Measurements from ENCODE around the gene TUT7.

The TUT7 gene

GRCh38 chr9:86322973-86323644 is 31.1 kb downstream of the TUT7 start:
- Histone ChIP-seq H3K4me2 (ENCODE audit: insufficient read depth, low read length) (no peak overlapping the region), H3K36me3 (ENCODE audit: insufficient read depth, low read length) (peaks cover 71% of the 10 kb centered on the region)
- no peak for DNase-seq

GRCh38 chr9:86321373-86321772 is 32.8 kb downstream of the TUT7 start:
- no peak overlapping the region for H3K4me2 ChIP-seq (ENCODE audit: insufficient read depth, low read length)
- TF ChIP-seq EZH2 (IDR thresholded peaks at IDR 0.05; ENCODE audit: borderline replicate concordance, low read depth, low read length, severe bottlenecking) (no peak), CTCF (IDR thresholded peaks at IDR 0.05; ENCODE audit: borderline replicate concordance, extremely low read depth, low read length, poor library complexity, severe bottlenecking) (no peak)
- DNase-seq: no peak

More at GRCh38 chr9:86322973-86323644, 31.1 kb downstream of the TUT7 start:
- no peak for ATAC-seq (ENCODE audit: insufficient read depth, low read depth)
- Histone ChIP-seq H3K4me1 (ENCODE audit: insufficient read depth, low read length) (no peaks in the 10 kb centered on the region), H3K9ac (ENCODE audit: low read depth, low read length) (no peak overlapping the region), H3K27me3 (ENCODE audit: insufficient read depth, low read length, poor library complexity) (no peaks in the 10 kb centered on the region), H4K20me1 (ENCODE audit: insufficient read depth, low read length) (no peaks in the 10 kb centered on the region), H2AFZ (ENCODE audit: low read depth, low read length) (no peak overlapping the region), H3K9me3 (ENCODE audit: insufficient read depth, low read length, severe bottlenecking) (no peaks in the 10 kb centered on the region), H3K4me3 (ENCODE audit: low read depth in 1 of 2, low read length in 2 of 2) (no peak overlapping the region), H3K79me2 (ENCODE audit: insufficient read depth, low read length) (no peaks in the 10 kb centered on the region), H3K27ac (ENCODE audit: low read length) (no peak overlapping the region)
- TF ChIP-seq CTCF (IDR thresholded peaks at IDR 0.05; ENCODE audit: borderline replicate concordance, extremely low read depth, low read length, poor library complexity, severe bottlenecking): no peak
- TF ChIP-seq EZH2 (IDR thresholded peaks at IDR 0.05; ENCODE audit: borderline replicate concordance, low read depth, low read length, severe bottlenecking): no peak

GRCh38 chr9:86318187-86318586 is 36.0 kb downstream of the TUT7 start:
- DNase-seq: no peak
- Histone ChIP-seq H3K36me3 (ENCODE audit: insufficient read depth, low read length) (peaks cover 80% of the 10 kb centered on the region), H3K27ac (ENCODE audit: low read length) (no peak overlapping the region), H3K79me2 (ENCODE audit: insufficient read depth, low read length) (no peaks in the 10 kb centered on the region), H3K9me3 (ENCODE audit: insufficient read depth, low read length, severe bottlenecking) (no peaks in the 10 kb centered on the region), H3K27me3 (ENCODE audit: insufficient read depth, low read length, poor library complexity) (no peaks in the 10 kb centered on the region), H4K20me1 (ENCODE audit: insufficient read depth, low read length) (no peaks in the 10 kb centered on the region), H3K4me3 (ENCODE audit: low read depth in 1 of 2, low read length in 2 of 2) (no peak overlapping the region), H3K4me1 (ENCODE audit: insufficient read depth, low read length) (no peaks in the 10 kb centered on the region), H3K4me2 (ENCODE audit: insufficient read depth, low read length) (no peak overlapping the region), H3K9ac (ENCODE audit: low read depth, low read length) (no peak overlapping the region), H2AFZ (ENCODE audit: low read depth, low read length) (no peak overlapping the region)
- no peak for ATAC-seq (ENCODE audit: insufficient read depth, low read depth)
- no peak for TF ChIP-seq EZH2 (IDR thresholded peaks at IDR 0.05; ENCODE audit: borderline replicate concordance, low read depth, low read length, severe bottlenecking)
- TF ChIP-seq CTCF (IDR thresholded peaks at IDR 0.05; ENCODE audit: borderline replicate concordance, extremely low read depth, low read length, poor library complexity, severe bottlenecking): no peak

More at GRCh38 chr9:86321373-86321772, 32.8 kb downstream of the TUT7 start:
- Histone ChIP-seq H3K4me1 (ENCODE audit: insufficient read depth, low read length) (no peaks in the 10 kb centered on the region), H3K9ac (ENCODE audit: low read depth, low read length) (no peak overlapping the region), H3K79me2 (ENCODE audit: insufficient read depth, low read length) (no peaks in the 10 kb centered on the region), H3K36me3 (ENCODE audit: insufficient read depth, low read length) (peaks cover 79% of the 10 kb centered on the region), H3K27ac (ENCODE audit: low read length) (no peak overlapping the region), H3K27me3 (ENCODE audit: insufficient read depth, low read length, poor library complexity) (no peaks in the 10 kb centered on the region), H3K9me3 (ENCODE audit: insufficient read depth, low read length, severe bottlenecking) (no peaks in the 10 kb centered on the region), H3K4me3 (ENCODE audit: low read depth in 1 of 2, low read length in 2 of 2) (no peak overlapping the region), H2AFZ (ENCODE audit: low read depth, low read length) (no peak overlapping the region), H4K20me1 (ENCODE audit: insufficient read depth, low read length) (no peaks in the 10 kb centered on the region)
- ATAC-seq (ENCODE audit: insufficient read depth, low read depth): no peak

Measured in DND-41 (cell line).